K562 (cell line): ENCODE data around the gene KIF3A. TPM values are rescaled to one million over a fixed set of nuclear protein-coding genes. Genes with fewer than 3 reads are reported as not detected.
A peak's percentile ranks its signal among the peaks of the same experiment; 100 is the strongest.

Experiments used
- FUS ChIP-seq: fragments of 200-400 bp; formaldehyde crosslinking; optimal IDR thresholded peaks from 2 replicates; pipeline ENCODE3; 2017; ENCODE audit warnings: low read depth, low read length
- L3MBTL2 ChIP-seq: fragments of 450-650 bp; IDR thresholded peaks from 2 replicates; pipeline ENCODE4 v1.6.1; 2016; ENCODE audit warnings: mild to moderate bottlenecking, moderate library complexity
- POLR2H ChIP-seq: IDR thresholded peaks from 2 replicates; pipeline ENCODE4 v1.6.1; 2016; ENCODE audit warnings: missing genetic modification characterization, low read depth, mild to moderate bottlenecking, control low read depth, missing compliant biosample characterization, moderate library complexity
- RCOR1 ChIP-seq, 2 experiments: IDR thresholded peaks; 2 replicates each; pipeline ENCODE4 v1.6.1; 2012; ENCODE audit warnings: low read depth in 2 of 2, low read length in 2 of 2, borderline replicate concordance in 1 of 2, improper control_type of control experiment in 1 of 2
- ZNF175 ChIP-seq: fragments of 200-800 bp; sonication (Bioruptor generic); IDR thresholded peaks from 2 replicates; pipeline ENCODE4 v1.6.1; 2016; ENCODE audit warnings: low read depth, mild to moderate bottlenecking, missing genetic modification characterization, missing compliant biosample characterization
- ZNF316 ChIP-seq: fragments of 450-650 bp; IDR thresholded peaks from 2 replicates; pipeline ENCODE4 v1.6.1; 2016
- polyA plus RNA-seq, 8 experiments: library from polyadenylated mRNA; depleted of rRNA in 4 of 8; stranded (reverse) in 5 of 8; unstranded in 3 of 8; fragments of >200 nt; fragmentation: Nextera tagmentation in 2 of 8; fragmentation: Illumina TruSeq in 1 of 8; extraction: Ambion mirVana in 2 of 8; extraction: Trizol in 1 of 8; gene quantifications; 2 replicates each; pipeline versions ENCODE4 v1.2.1 to v1.2.3, GENCODE V29; 2011 to 2014; ENCODE audit warnings: inconsistent platforms in 1 of 8, missing spikeins in 1 of 8
- total RNA-seq, 7 experiments: library from RNA; depleted of rRNA in 6 of 7; stranded (reverse); fragments of >200 nt in 6 of 7; fragmentation: Illumina TruSeq in 2 of 7; extraction: Trizol in 2 of 7; gene quantifications; 2 replicates each; pipeline versions ENCODE4 v1.2.1 to v1.2.3, GENCODE V29; 2011 to 2021; ENCODE audit warnings: low replicate concordance in 1 of 7
- TF ChIP-seq, protein P1 (sequence below): IDR thresholded peaks from 3 replicates; pipeline ENCODE4 v1.6.1; 2011; ENCODE audit warnings: borderline replicate concordance, mild to moderate bottlenecking, moderate library complexity; ENCODE audit not compliant: insufficient read length; ENCODE audit errors: extremely low read depth
- TF ChIP-seq, protein P2 (sequence below), 2 experiments: fragments of 450-650 bp; IDR thresholded peaks; 2 replicates each; pipeline ENCODE4 v1.6.1; 2016; ENCODE audit warnings: mild to moderate bottlenecking in 2 of 2, borderline replicate concordance in 1 of 2, low read depth in 1 of 2, moderate library complexity in 1 of 2
- TF ChIP-seq, protein P3 (sequence below): sonication (generic); formaldehyde crosslinking; IDR thresholded peaks from 2 replicates; pipeline ENCODE4 v1.8.1; 2023; ENCODE audit warnings: missing genetic modification reagents, mild to moderate bottlenecking, borderline replicate concordance

KIF3A gene
- total and polyA plus RNA-seq, 9 of the 15 experiments (the other 6 are each of a cell fraction or from before 2014, with no cell fraction given), result 1.5 to 7.8 (median 6.0) TPM

DNA sequence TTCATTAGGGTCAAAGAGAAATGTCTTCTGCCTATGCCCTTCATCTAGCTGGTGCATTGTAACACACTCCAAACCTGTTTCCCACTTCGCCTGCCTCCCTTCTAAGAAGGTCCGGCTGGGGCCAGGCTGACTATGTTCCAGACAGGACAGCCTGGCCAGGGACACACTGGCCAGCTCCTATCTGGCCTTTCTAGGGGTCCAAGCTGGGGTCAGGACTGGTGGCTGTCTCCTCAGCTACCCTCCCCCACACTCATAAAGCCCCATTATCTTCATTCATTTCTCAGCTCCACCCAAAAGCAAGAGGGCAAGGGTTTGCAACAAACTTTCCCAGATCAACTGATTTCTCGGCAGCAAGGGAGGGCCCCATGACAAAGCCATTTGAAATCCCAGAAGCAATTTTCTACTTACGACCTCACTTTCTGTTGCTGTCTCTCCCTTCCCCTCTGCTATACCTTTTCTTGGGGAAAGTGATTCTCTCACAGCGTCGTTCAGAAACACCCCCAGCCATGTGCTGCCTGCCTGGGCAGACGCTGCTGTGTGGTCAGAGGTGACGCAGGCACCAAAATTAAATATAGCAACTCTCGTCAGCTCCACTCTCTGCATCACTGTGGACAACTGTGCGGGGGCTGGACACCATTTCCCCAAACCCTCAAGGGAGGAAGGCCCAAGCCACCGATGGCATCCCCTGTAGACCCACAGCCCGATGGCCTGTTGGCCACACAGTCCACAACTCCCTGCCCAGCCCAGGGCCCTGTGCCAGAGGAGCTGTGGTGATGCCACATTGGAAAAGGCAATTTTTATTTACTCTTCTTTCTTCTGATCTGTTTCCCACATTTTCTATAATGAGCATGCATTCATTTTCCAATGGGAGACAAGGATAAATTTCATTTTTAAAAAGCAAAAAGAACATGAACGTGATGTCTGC is 73.3 kb downstream of the KIF3A start (continued):
- TF ChIP-seq, protein P1, sequence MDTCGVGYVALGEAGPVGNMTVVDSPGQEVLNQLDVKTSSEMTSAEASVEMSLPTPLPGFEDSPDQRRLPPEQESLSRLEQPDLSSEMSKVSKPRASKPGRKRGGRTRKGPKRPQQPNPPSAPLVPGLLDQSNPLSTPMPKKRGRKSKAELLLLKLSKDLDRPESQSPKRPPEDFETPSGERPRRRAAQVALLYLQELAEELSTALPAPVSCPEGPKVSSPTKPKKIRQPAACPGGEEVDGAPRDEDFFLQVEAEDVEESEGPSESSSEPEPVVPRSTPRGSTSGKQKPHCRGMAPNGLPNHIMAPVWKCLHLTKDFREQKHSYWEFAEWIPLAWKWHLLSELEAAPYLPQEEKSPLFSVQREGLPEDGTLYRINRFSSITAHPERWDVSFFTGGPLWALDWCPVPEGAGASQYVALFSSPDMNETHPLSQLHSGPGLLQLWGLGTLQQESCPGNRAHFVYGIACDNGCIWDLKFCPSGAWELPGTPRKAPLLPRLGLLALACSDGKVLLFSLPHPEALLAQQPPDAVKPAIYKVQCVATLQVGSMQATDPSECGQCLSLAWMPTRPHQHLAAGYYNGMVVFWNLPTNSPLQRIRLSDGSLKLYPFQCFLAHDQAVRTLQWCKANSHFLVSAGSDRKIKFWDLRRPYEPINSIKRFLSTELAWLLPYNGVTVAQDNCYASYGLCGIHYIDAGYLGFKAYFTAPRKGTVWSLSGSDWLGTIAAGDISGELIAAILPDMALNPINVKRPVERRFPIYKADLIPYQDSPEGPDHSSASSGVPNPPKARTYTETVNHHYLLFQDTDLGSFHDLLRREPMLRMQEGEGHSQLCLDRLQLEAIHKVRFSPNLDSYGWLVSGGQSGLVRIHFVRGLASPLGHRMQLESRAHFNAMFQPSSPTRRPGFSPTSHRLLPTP, result no peak
- peak; percentile 71 for TF ChIP-seq ZNF175 (CRISPR knock-in tag)
- TF ChIP-seq, protein P2, sequence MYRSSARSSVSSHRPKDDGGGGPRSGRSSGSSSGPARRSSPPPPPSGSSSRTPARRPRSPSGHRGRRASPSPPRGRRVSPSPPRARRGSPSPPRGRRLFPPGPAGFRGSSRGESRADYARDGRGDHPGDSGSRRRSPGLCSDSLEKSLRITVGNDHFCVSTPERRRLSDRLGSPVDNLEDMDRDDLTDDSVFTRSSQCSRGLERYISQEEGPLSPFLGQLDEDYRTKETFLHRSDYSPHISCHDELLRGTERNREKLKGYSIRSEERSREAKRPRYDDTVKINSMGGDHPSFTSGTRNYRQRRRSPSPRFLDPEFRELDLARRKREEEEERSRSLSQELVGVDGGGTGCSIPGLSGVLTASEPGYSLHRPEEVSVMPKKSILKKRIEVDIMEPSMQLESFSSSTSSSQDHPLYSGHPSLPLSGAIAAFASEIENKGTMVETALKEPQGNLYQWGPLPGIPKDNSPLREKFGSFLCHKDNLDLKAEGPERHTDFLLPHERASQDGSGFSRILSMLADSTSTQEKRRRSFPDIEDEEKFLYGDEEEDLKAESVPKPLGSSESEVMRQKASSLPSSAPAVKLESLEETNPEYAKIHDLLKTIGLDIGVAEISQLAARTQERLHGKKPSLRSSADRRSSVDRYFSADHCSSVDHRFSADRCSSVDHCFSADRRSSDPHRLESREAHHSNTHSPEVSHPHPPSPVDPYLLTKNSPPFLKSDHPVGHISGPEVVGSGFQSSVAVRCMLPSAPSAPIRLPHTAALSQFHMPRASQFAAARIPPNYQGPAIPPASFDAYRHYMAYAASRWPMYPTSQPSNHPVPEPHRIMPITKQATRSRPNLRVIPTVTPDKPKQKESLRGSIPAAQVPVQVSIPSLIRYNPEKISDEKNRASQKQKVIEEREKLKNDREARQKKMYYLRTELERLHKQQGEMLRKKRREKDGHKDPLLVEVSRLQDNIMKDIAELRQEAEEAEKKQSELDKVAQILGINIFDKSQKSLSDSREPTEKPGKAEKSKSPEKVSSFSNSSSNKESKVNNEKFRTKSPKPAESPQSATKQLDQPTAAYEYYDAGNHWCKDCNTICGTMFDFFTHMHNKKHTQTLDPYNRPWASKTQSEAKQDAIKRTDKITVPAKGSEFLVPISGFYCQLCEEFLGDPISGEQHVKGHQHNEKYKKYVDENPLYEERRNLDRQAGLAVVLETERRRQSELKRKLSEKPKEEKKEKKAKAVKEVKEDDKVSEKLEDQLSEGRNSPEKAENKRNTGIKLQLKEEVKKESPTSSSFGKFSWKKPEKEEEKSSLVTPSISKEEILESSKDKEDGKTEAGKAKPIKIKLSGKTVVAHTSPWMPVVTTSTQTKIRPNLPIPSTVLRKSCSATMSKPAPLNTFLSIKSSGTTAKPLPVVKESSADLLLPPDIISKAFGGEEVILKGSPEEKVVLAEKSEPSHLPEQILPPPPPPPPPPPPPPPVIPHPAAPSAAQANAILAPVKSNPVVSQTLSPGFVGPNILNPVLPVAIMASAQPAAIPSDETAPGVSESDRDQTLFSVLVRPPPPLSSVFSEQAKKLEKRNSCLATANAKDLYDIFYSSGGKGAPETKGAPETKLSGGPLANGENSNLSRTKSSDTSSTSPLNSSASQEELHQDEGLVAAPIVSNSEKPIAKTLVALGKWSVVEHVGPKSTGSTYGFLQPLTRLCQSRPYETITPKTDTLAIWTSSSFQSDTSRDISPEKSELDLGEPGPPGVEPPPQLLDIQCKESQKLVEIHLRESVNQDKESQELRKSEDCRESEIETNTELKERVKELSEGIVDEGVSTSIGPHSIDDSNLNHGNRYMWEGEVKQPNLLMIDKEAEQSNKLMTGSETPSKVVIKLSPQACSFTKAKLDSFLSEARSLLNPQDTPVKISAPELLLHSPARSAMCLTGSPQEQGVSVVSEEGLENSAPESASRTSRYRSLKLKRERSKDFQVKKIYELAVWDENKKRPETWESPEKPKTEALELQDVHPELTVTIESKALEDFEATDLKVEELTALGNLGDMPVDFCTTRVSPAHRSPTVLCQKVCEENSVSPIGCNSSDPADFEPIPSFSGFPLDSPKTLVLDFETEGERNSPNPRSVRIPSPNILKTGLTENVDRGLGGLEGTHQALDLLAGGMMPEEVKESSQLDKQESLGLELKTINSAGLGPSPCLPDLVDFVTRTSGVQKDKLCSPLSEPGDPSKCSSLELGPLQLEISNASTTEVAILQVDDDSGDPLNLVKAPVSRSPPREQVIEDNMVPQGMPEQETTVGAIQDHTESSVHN (IDR thresholded peaks at IDR 0.05; ENCODE audit: borderline replicate concordance in 1 of 2, low read depth in 1 of 2), result no peak
- no peak for TF ChIP-seq POLR2H
- TF ChIP-seq FUS, result no peak
- TF ChIP-seq RCOR1 (IDR thresholded peaks at IDR 0.05; ENCODE audit: borderline replicate concordance in 1 of 2, low read depth in 2 of 2, low read length in 2 of 2), result peak in 1 of 2 experiments; percentile 74; a peak in 2 of 4 replicates
- peak; percentile 96 for TF ChIP-seq L3MBTL2
- 0 out of 2 replicates have a peak, but pooled peaks have one; percentile 22 for TF ChIP-seq ZNF316
- TF ChIP-seq, protein P3, sequence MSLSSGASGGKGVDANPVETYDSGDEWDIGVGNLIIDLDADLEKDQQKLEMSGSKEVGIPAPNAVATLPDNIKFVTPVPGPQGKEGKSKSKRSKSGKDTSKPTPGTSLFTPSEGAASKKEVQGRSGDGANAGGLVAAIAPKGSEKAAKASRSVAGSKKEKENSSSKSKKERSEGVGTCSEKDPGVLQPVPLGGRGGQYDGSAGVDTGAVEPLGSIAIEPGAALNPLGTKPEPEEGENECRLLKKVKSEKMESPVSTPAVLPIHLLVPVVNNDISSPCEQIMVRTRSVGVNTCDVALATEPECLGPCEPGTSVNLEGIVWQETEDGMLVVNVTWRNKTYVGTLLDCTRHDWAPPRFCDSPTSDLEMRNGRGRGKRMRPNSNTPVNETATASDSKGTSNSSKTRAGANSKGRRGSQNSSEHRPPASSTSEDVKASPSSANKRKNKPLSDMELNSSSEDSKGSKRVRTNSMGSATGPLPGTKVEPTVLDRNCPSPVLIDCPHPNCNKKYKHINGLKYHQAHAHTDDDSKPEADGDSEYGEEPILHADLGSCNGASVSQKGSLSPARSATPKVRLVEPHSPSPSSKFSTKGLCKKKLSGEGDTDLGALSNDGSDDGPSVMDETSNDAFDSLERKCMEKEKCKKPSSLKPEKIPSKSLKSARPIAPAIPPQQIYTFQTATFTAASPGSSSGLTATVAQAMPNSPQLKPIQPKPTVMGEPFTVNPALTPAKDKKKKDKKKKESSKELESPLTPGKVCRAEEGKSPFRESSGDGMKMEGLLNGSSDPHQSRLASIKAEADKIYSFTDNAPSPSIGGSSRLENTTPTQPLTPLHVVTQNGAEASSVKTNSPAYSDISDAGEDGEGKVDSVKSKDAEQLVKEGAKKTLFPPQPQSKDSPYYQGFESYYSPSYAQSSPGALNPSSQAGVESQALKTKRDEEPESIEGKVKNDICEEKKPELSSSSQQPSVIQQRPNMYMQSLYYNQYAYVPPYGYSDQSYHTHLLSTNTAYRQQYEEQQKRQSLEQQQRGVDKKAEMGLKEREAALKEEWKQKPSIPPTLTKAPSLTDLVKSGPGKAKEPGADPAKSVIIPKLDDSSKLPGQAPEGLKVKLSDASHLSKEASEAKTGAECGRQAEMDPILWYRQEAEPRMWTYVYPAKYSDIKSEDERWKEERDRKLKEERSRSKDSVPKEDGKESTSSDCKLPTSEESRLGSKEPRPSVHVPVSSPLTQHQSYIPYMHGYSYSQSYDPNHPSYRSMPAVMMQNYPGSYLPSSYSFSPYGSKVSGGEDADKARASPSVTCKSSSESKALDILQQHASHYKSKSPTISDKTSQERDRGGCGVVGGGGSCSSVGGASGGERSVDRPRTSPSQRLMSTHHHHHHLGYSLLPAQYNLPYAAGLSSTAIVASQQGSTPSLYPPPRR (CRISPR knock-in tag), result no peak
